H1 (cell line): Measurements from ENCODE around the gene VSIR. TPM values are rescaled to one million over a fixed set of nuclear protein-coding genes. Genes with fewer than 3 reads are reported as not detected.

Source experiments
- CBX5 ChIP-seq: fragments of 300-800, 300-1000 bp; sonication (generic); IDR thresholded peaks from 2 replicates; pipeline ENCODE4 v1.7.1; 2016; ENCODE audit warnings: antibody characterized with exemption, low read length, low read depth
- CHD1 ChIP-seq: IDR thresholded peaks from 2 replicates; pipeline ENCODE4 v1.6.1; 2012; ENCODE audit warnings: low read depth, low read length, improper control_type of control experiment
- MAFK ChIP-seq: IDR thresholded peaks from 2 replicates; pipeline ENCODE4 v1.6.1; 2012; ENCODE audit warnings: low read depth, mild to moderate bottlenecking, improper control_type of control experiment, low read length
- SRF ChIP-seq: IDR thresholded peaks from 2 replicates; pipeline ENCODE4 v1.6.1; 2011; ENCODE audit warnings: mild to moderate bottlenecking, low read depth, low read length, moderate library complexity
- TAF7 ChIP-seq: optimal IDR thresholded peaks from 2 replicates; pipeline ENCODE3; 2011; ENCODE audit warnings: low read depth, mild to moderate bottlenecking, inconsistent platforms, low read length, moderate library complexity, borderline replicate concordance
- TEAD4 ChIP-seq: IDR thresholded peaks from 2 replicates; pipeline ENCODE4 v1.6.1; 2012; ENCODE audit warnings: low read depth, low read length, inconsistent platforms, mixed read lengths
- ZNF274 ChIP-seq: IDR thresholded peaks from 2 replicates; pipeline ENCODE4 v1.7.0; 2012; ENCODE audit warnings: low read length, borderline replicate concordance; ENCODE audit errors: extremely low read depth
- polyA plus RNA-seq, 7 experiments: library from polyadenylated mRNA; depleted of rRNA in 3 of 7; stranded (reverse) in 5 of 7; unstranded in 2 of 7; fragments of >200 nt in 5 of 7; fragments of 200-250 nt in 2 of 7; gene quantifications; 1 replicate in 5 of 7; 2 replicates in 1 of 7; 4 replicates in 1 of 7; pipeline versions ENCODE4 v1.2.1 to v1.2.3, GENCODE V29; 2011 to 2013; ENCODE audit warnings: missing spikeins in 2 of 7, mixed read lengths in 2 of 7
- total RNA-seq: library from RNA; stranded (reverse); fragmentation: NEBNext Ultra II Directional; extraction: Animal tissue kit (Norgen Biotek cat#: 25700); gene quantifications from 2 replicates; pipeline ENCODE4 v1.2.1, GENCODE V29; 2021

Gene VSIR
- total and polyA plus RNA-seq, 2 of the 8 experiments (the other 6 are each of a cell fraction or from before 2014, with no cell fraction given) = 0.33 TPM; not detected in 1

GRCh38 chr10:71743866-71744265, 29.5 kb downstream of the VSIR start (continued):
- TF ChIP-seq TAF7 (no peak), TEAD4 (no peak), CHD1 (no peak), SRF (no peak), MAFK (no peak), ZNF274 (no peak), CBX5 (no peak)
